MM.1S (cell line): ENCODE results near the gene NRG3.

Experiments
- DNase-seq: peaks from one replicate; pipeline ENCODE4 v3.0.0-alpha.2; 2015
- H2AFZ ChIP-seq: fragments of 300-600 bp; sonication (generic); 2 replicates; pipeline ENCODE4 v1.6.0; 2016; ENCODE audit warnings: antibody characterized with exemption, low read length
- H3F3A ChIP-seq: fragments of 300-600 bp; sonication (generic); 2 replicates; pipeline ENCODE4 v1.6.1; 2016; ENCODE audit warnings: mild to moderate bottlenecking, antibody characterized with exemption, low read length, moderate library complexity, mixed read lengths; ENCODE audit not compliant: insufficient read depth
- H3K27ac ChIP-seq: fragments of 300-600 bp; sonication (generic); 2 replicates; pipeline ENCODE4 v1.5.1; 2016; ENCODE audit warnings: mild to moderate bottlenecking, low read length
- H3K27me3 ChIP-seq: fragments of 300-600 bp; sonication (generic); replicated peaks from 2 replicates; pipeline ENCODE4 v1.6.0; 2016; ENCODE audit warnings: low read length; ENCODE audit not compliant: insufficient read depth
- H3K36me3 ChIP-seq: fragments of 300-600 bp; sonication (generic); replicated peaks from 2 replicates; pipeline ENCODE4 v1.6.1; 2016; ENCODE audit warnings: mild to moderate bottlenecking, low read length, mixed read lengths; ENCODE audit not compliant: insufficient read depth
- H3K4me1 ChIP-seq: fragments of 300-600 bp; sonication (generic); 2 replicates; pipeline ENCODE4 v1.6.1; 2016; ENCODE audit warnings: low read length, mixed read lengths
- H3K4me2 ChIP-seq: fragments of 300-600 bp; sonication (generic); 2 replicates; pipeline ENCODE4 v1.6.0; 2016; ENCODE audit warnings: low read depth, low read length
- H3K4me3 ChIP-seq: fragments of 300-600 bp; sonication (generic); 2 replicates; pipeline ENCODE4 v1.5.1; 2016; ENCODE audit warnings: low read length, mixed read lengths
- H3K79me2 ChIP-seq: fragments of 300-600 bp; sonication (generic); 2 replicates; pipeline ENCODE4 v1.6.1; 2016; ENCODE audit warnings: mixed run types, low read length, mixed read lengths
- H3K9ac ChIP-seq: fragments of 300-600 bp; sonication (generic); 2 replicates; pipeline ENCODE4 v1.6.1; 2016; ENCODE audit warnings: low read length, mixed read lengths
- H3K9me2 ChIP-seq: fragments of 300-600 bp; sonication (generic); replicated peaks from 2 replicates; pipeline ENCODE4 v1.6.1; 2016; ENCODE audit warnings: mild to moderate bottlenecking, low read length, mixed read lengths; ENCODE audit not compliant: insufficient read depth
- H3K9me3 ChIP-seq: fragments of 300-600 bp; sonication (generic); replicated peaks from 2 replicates; pipeline ENCODE4 v1.6.1; 2016; ENCODE audit warnings: mild to moderate bottlenecking, low read length, mixed read lengths; ENCODE audit not compliant: insufficient read depth
- H4K20me1 ChIP-seq: fragments of 300-600 bp; sonication (generic); 2 replicates; pipeline ENCODE4 v1.6.1; 2016; ENCODE audit warnings: mild to moderate bottlenecking, low read length, moderate library complexity, mixed read lengths; ENCODE audit not compliant: insufficient read depth
- CTCF ChIP-seq: fragments of 300-600 bp; sonication (generic); IDR thresholded peaks from 2 replicates; pipeline ENCODE4 v1.5.1; 2016; ENCODE audit warnings: antibody characterized with exemption, low read length, mixed read lengths
- EZH2 ChIP-seq: fragments of 300-600 bp; sonication (generic); optimal IDR thresholded peaks from 2 replicates; pipeline ENCODE3; 2017; ENCODE audit warnings: low read depth, mild to moderate bottlenecking, antibody characterized with exemption, low read length, mixed read lengths
- EZH2phosphoT487 ChIP-seq: fragments of 300-600 bp; sonication (generic); IDR thresholded peaks from 2 replicates; pipeline ENCODE4 v1.6.1; 2018; ENCODE audit warnings: antibody characterized with exemption, low read length

The NRG3 gene

GRCh38 chr10:81848931-81849330 is 26.1 kb upstream of the NRG3 start:
- Histone ChIP-seq H3K4me2 (peak overlapping the region; percentile 52), H3K9ac (no peak overlapping the region)

GRCh38 chr10:81862596-81862995 is 12.4 kb upstream of the NRG3 start:
- Histone ChIP-seq H3F3A (peaks cover 12% of the 10 kb centered on the region), H2AFZ (no peak overlapping the region), H3K36me3 (no peaks in the 10 kb centered on the region), H3K27me3 (no peaks in the 10 kb centered on the region), H3K4me1 (peaks cover 31% of the 10 kb centered on the region), H3K9me3 (no peaks in the 10 kb centered on the region), H3K9me2 (no peaks in the 10 kb centered on the region), H3K9ac (no peak overlapping the region), H4K20me1 (no peaks in the 10 kb centered on the region), H3K27ac (no peak overlapping the region), H3K79me2 (no peaks in the 10 kb centered on the region), H3K4me3 (no peak overlapping the region), H3K4me2 (no peak overlapping the region)
- no peak for TF ChIP-seq EZH2
- no peak for TF ChIP-seq EZH2phosphoT487
- no peak for DNase-seq

More at GRCh38 chr10:81848931-81849330, 26.1 kb upstream of the NRG3 start:
- no peak for TF ChIP-seq EZH2
- no peaks in the 10 kb centered on the region for H3K79me2 ChIP-seq
- H3F3A ChIP-seq, result 0 out of 2 replicates have a peak, but pooled peaks cover 8% of the 10 kb centered on the region
- no peaks in the 10 kb centered on the region for H3K9me2 ChIP-seq
- H3K27me3 ChIP-seq, result no peaks in the 10 kb centered on the region
- H3K27ac ChIP-seq, result no peak overlapping the region
- H3K9me3 ChIP-seq, result no peaks in the 10 kb centered on the region
- no peak for DNase-seq
- H3K4me3 ChIP-seq, result 0 out of 2 replicates have a peak overlapping the region, but pooled peaks have one; percentile 11
- H3K36me3 ChIP-seq, result no peaks in the 10 kb centered on the region
- no peaks in the 10 kb centered on the region for H4K20me1 ChIP-seq
- H3K4me1 ChIP-seq, result peaks cover 17% of the 10 kb centered on the region
- H2AFZ ChIP-seq, result no peak overlapping the region; the same call in 1 of the 2 replicates

- no peak overlapping the region for H3K27ac ChIP-seq
- H4K20me1 ChIP-seq, result no peaks in the 10 kb centered on the region
- no peak overlapping the region for H3K4me2 ChIP-seq
- H3K4me3 ChIP-seq, result no peak overlapping the region
- H3K79me2 ChIP-seq, result no peaks in the 10 kb centered on the region
- no peaks in the 10 kb centered on the region for H3K9me2 ChIP-seq
- TF ChIP-seq EZH2 (no peak), EZH2phosphoT487 (no peak)
- H3F3A ChIP-seq, result peaks cover 17% of the 10 kb centered on the region
- no peak overlapping the region for H3K9ac ChIP-seq
- no peaks in the 10 kb centered on the region for H3K27me3 ChIP-seq
- no peaks in the 10 kb centered on the region for H3K9me3 ChIP-seq
- peaks cover 39% of the 10 kb centered on the region for H3K4me1 ChIP-seq
- no peak for DNase-seq
- no peaks in the 10 kb centered on the region for H3K36me3 ChIP-seq
- H2AFZ ChIP-seq, result no peak overlapping the region
Observed at GRCh38 chr10:81863771-81864170, 11.2 kb upstream of the NRG3 start.

- TF ChIP-seq EZH2phosphoT487, result no peak
- TF ChIP-seq EZH2, result no peak
- TF ChIP-seq CTCF, result no peak
- peaks cover 33% of the 10 kb centered on the region for H3K4me1 ChIP-seq
Observed at GRCh38 chr10:81865581-81865980, 9.4 kb upstream of the NRG3 start.

More at GRCh38 chr10:81865581-81865980, 9.4 kb upstream of the NRG3 start:
- no peaks in the 10 kb centered on the region for H3K27me3 ChIP-seq
- H2AFZ ChIP-seq, result no peak overlapping the region
- no peaks in the 10 kb centered on the region for H3K9me2 ChIP-seq
- H3K4me3 ChIP-seq, result no peak overlapping the region
- H3K9ac ChIP-seq, result no peak overlapping the region
- H3K4me2 ChIP-seq, result no peak overlapping the region
- no peak overlapping the region for H3K27ac ChIP-seq
- H3F3A ChIP-seq, result peaks cover 17% of the 10 kb centered on the region
- no peaks in the 10 kb centered on the region for H3K79me2 ChIP-seq
- H3K36me3 ChIP-seq, result no peaks in the 10 kb centered on the region
- H4K20me1 ChIP-seq, result no peaks in the 10 kb centered on the region
- no peaks in the 10 kb centered on the region for H3K9me3 ChIP-seq
- DNase-seq, result no peak
